Liver (tissue), 9 donors: ENCODE results near the gene ROBO3. TPM values are rescaled to one million over a fixed set of nuclear protein-coding genes. Genes with fewer than 3 reads are reported as not detected.

ENCODE experiments used
- DNase-seq: peaks from one replicate; pipeline ENCODE4 v3.0.0-alpha.2; 2017; ENCODE audit warnings: low spot score
- H3K27ac ChIP-seq, 2 donors: one replicate each; pipeline ENCODE4 v1.7.0; 2013; ENCODE audit warnings: inconsistent platforms in 2 of 2, low read length in 2 of 2, control low read depth in 1 of 2, low read depth in 1 of 2, mild to moderate bottlenecking in 1 of 2
- H3K27me3 ChIP-seq, 4 donors: one replicate each; pipeline versions ENCODE4 v1.6.1 to v1.7.0; 2013; ENCODE audit warnings: low read length in 3 of 4, inconsistent platforms in 1 of 4, mild to moderate bottlenecking in 1 of 4, moderate library complexity in 1 of 4; ENCODE audit not compliant: control insufficient read depth in 4 of 4, insufficient read depth in 4 of 4
- H3K36me3 ChIP-seq, 4 donors: one replicate each; pipeline versions ENCODE4 v1.6.1 to v1.7.0; 2013; ENCODE audit warnings: low read length in 3 of 4, mild to moderate bottlenecking in 3 of 4, low read depth in 1 of 4, moderate library complexity in 1 of 4; ENCODE audit not compliant: control insufficient read depth in 4 of 4, insufficient read depth in 3 of 4
- H3K4me1 ChIP-seq, 4 donors: one replicate each; pipeline versions ENCODE4 v1.6.1 to v1.7.0; 2013; ENCODE audit warnings: low read length in 3 of 4, mild to moderate bottlenecking in 3 of 4, moderate library complexity in 1 of 4; ENCODE audit not compliant: control insufficient read depth in 4 of 4, insufficient read depth in 4 of 4
- H3K4me3 ChIP-seq, 3 donors: one replicate each; pipeline versions ENCODE4 v1.6.1 to v1.7.0; 2013; ENCODE audit warnings: low read length in 3 of 3, control low read depth in 1 of 3, low read depth in 1 of 3, mild to moderate bottlenecking in 1 of 3
- H3K9ac ChIP-seq, 2 donors: one replicate each; pipeline ENCODE4 v1.7.0; 2013; ENCODE audit warnings: low read length in 2 of 2, mild to moderate bottlenecking in 2 of 2, moderate library complexity in 2 of 2, control low read depth in 1 of 2, low read depth in 1 of 2
- H3K9me3 ChIP-seq, 4 donors: one replicate each; pipeline versions ENCODE4 v1.6.1 to v1.7.0; 2013; ENCODE audit warnings: low read length in 3 of 4; ENCODE audit not compliant: control insufficient read depth in 4 of 4
- ATF3 ChIP-seq: IDR thresholded peaks from 2 replicates; pipeline ENCODE4 v1.6.1; 2016; ENCODE audit warnings: antibody characterized with exemption
- CTCF ChIP-seq: fragments of 150-350 bp; IDR thresholded peaks from 2 replicates; pipeline ENCODE4 v1.5.1; 2017; ENCODE audit warnings: improper control_type of control experiment, low read depth, low read length; ENCODE audit not compliant: missing input control
- EGR1 ChIP-seq, 2 donors: IDR thresholded peaks; 2 replicates each; pipeline ENCODE4 v1.6.1; 2016 to 2018; ENCODE audit warnings: antibody characterized with exemption in 2 of 2, low read depth in 2 of 2
- FOXA1 ChIP-seq: IDR thresholded peaks from 2 replicates; pipeline ENCODE4 v1.6.1; 2016; ENCODE audit warnings: antibody characterized with exemption
- FOXA2 ChIP-seq: IDR thresholded peaks from 2 replicates; pipeline ENCODE4 v1.6.1; 2016; ENCODE audit warnings: antibody characterized with exemption
- GABPA ChIP-seq, 2 donors: IDR thresholded peaks in 1 of 2; conservative IDR thresholded peaks in 1 of 2; 2 replicates each; pipeline ENCODE4 v1.6.1; 2016; ENCODE audit warnings: antibody characterized with exemption in 2 of 2, mild to moderate bottlenecking in 1 of 2, moderate library complexity in 1 of 2
- HNF4A ChIP-seq, 2 donors: conservative IDR thresholded peaks; 2 replicates each; pipeline ENCODE4 v1.6.1; 2016; ENCODE audit warnings: antibody characterized with exemption in 2 of 2, mild to moderate bottlenecking in 2 of 2
- HNF4G ChIP-seq: IDR thresholded peaks from 2 replicates; pipeline ENCODE4 v1.6.1; 2016; ENCODE audit warnings: antibody characterized with exemption
- JUND ChIP-seq, 2 donors: IDR thresholded peaks; 2 replicates each; pipeline ENCODE4 v1.6.1; 2016; ENCODE audit warnings: antibody characterized with exemption in 2 of 2
- MAX ChIP-seq: IDR thresholded peaks from 2 replicates; pipeline ENCODE4 v1.6.1; 2016; ENCODE audit warnings: antibody characterized with exemption
- NR2F2 ChIP-seq: IDR thresholded peaks from 2 replicates; pipeline ENCODE4 v1.6.1; 2016; ENCODE audit warnings: antibody characterized with exemption
- RAD21 ChIP-seq, 2 donors: IDR thresholded peaks; 2 replicates each; pipeline ENCODE4 v1.6.1; 2016; ENCODE audit warnings: antibody characterized with exemption in 2 of 2, mild to moderate bottlenecking in 2 of 2
- REST ChIP-seq: IDR thresholded peaks from 2 replicates; pipeline ENCODE4 v1.6.1; 2016; ENCODE audit warnings: antibody characterized with exemption, mild to moderate bottlenecking
- RXRA ChIP-seq, 2 donors: IDR thresholded peaks; 2 replicates each; pipeline ENCODE4 v1.6.1; 2017 to 2018; ENCODE audit warnings: antibody characterized with exemption in 2 of 2, mild to moderate bottlenecking in 1 of 2
- SP1 ChIP-seq: IDR thresholded peaks from 2 replicates; pipeline ENCODE4 v1.6.1; 2018; ENCODE audit warnings: antibody characterized with exemption, mild to moderate bottlenecking
- TAF1 ChIP-seq: conservative IDR thresholded peaks from 2 replicates; pipeline ENCODE4 v1.6.1; 2016; ENCODE audit warnings: antibody characterized with exemption, mild to moderate bottlenecking
- YY1 ChIP-seq: IDR thresholded peaks from 2 replicates; pipeline ENCODE4 v1.6.1; 2016; ENCODE audit warnings: antibody characterized with exemption, mild to moderate bottlenecking
- ZBTB33 ChIP-seq: IDR thresholded peaks from 2 replicates; pipeline ENCODE4 v1.6.1; 2016; ENCODE audit warnings: antibody characterized with exemption
- WGBS: extraction: QIAGEN DNeasy Blood & Tissue Kit; methylation state at CpG from one replicate; pipeline ENCODE4 v1.1.7; 2013; 5-methylcytosine and 5-hydroxymethylcytosine counted together
- polyA plus RNA-seq, 2 donors: library from polyadenylated mRNA; stranded (reverse) in 1 of 2; unstranded in 1 of 2; fragments of 200-250 nt in 1 of 2; fragments of >200 nt in 1 of 2; fragmentation: Nextera tagmentation in 1 of 2; extraction: Ambion mirVana in 1 of 2; gene quantifications; one replicate each; pipeline versions ENCODE4 v1.2.1 to v1.2.3, GENCODE V29; 2013 to 2015
- total RNA-seq, 2 donors: library from RNA; depleted of rRNA; stranded (reverse); fragments of >200 nt; gene quantifications; one replicate each; pipeline ENCODE4 v1.2.3, GENCODE V29; 2014
- donor health status: healthy.
- donor health status: healthy.
- donor health status: healthy.
- donor health status: healthy.
- donor health status: healthy.

ROBO3 gene
- total and polyA plus RNA-seq, 4 donors: 1.1 to 2.2 (median 1.4) TPM

GRCh38 chr11:124900464-124900863, 35.2 kb downstream of the ROBO3 start (continued):
- TF ChIP-seq CTCF (no peak), RXRA (IDR thresholded peaks at IDR 0.05) (no peak), MAX (no peak)

GRCh38 chr11:124902616-124903015, 37.4 kb downstream of the ROBO3 start:
- no peak for DNase-seq
- Histone ChIP-seq H3K4me3 (no peak overlapping the region), H3K27me3 (peaks cover 0 to 2% (median 0%) of the 10 kb centered on the region in 4 donors), H3K9ac (no peak overlapping the region), H3K27ac (no peak overlapping the region), H3K36me3 (no peaks in the 10 kb centered on the region), H3K4me1 (peaks cover 0 to 3% (median 0%) of the 10 kb centered on the region in 4 donors), H3K9me3 (no peaks in the 10 kb centered on the region)
- no peak for TF ChIP-seq REST
- no peak for TF ChIP-seq MAX
- TF ChIP-seq JUND (IDR thresholded peaks at IDR 0.05): no peak
- no peak for TF ChIP-seq RAD21 (IDR thresholded peaks at IDR 0.05)
- TF ChIP-seq EGR1 (IDR thresholded peaks at IDR 0.05; ENCODE audit: low read depth in 2 of 2): no peak
- no peak for TF ChIP-seq FOXA1
- no peak for TF ChIP-seq SP1
- no peak for TF ChIP-seq HNF4A (conservative IDR thresholded peaks at IDR 0.05)
- no peak for TF ChIP-seq ATF3
- no peak for TF ChIP-seq ZBTB33
- TF ChIP-seq TAF1: no peak
- TF ChIP-seq CTCF: no peak
- TF ChIP-seq YY1: no peak
- TF ChIP-seq RXRA (IDR thresholded peaks at IDR 0.05): no peak
- TF ChIP-seq GABPA (IDR thresholded peaks at IDR 0.05 in 1 of 2, conservative IDR thresholded peaks at IDR 0.05 in 1 of 2): no peak
- no peak for TF ChIP-seq NR2F2
- no peak for TF ChIP-seq FOXA2
- TF ChIP-seq HNF4G: no peak
- WGBS: 95% methylated on average over 1 of the region's 1 CpG
